T follicular helper cell (primary cell): ENCODE data around the gene CAMTA1.

Experiments used
- DNase-seq: peaks from one replicate; pipeline ENCODE4 v3.0.0-alpha.2; 2020; ENCODE audit warnings: low read depth

The CAMTA1 gene

DNA sequence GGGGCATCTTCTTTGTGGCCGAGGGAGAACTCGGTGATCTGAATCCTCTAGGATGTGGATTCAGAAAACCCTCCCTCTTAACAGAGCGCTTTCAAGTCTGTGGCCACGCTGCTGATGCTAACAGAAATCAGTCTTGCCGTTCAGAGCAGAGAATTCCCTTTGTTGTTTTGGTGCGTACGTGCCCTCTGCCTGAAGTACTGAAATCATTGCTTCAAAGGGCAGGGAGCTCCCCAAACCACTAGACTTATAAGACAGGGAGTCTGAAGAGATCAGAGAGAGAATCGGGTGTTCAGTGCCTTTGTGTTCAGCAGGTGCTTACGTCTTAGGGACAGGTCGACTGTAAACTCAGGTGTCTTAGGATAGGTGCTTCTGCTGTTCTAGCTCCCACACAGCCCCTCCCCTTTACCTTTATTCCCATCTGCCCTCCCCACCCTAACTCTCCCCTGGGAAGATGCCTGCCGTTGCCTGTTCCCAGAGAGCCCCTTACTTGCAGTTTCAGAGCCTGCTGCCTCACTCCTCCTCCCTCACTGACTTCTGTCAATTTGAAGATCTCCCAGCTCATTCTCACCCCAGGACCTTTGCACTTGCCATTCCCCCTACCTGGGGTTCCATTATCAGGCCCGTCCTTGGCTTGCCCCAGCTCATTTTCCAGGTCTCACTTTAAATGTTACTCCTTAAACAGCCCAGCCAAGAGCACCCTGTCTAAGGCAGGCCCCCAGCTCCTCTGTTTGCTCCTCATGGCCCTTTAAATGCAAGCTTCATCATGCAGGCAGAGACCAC is 143.0 kb downstream of the CAMTA1 start:
- DNase-seq = no peak

DNA sequence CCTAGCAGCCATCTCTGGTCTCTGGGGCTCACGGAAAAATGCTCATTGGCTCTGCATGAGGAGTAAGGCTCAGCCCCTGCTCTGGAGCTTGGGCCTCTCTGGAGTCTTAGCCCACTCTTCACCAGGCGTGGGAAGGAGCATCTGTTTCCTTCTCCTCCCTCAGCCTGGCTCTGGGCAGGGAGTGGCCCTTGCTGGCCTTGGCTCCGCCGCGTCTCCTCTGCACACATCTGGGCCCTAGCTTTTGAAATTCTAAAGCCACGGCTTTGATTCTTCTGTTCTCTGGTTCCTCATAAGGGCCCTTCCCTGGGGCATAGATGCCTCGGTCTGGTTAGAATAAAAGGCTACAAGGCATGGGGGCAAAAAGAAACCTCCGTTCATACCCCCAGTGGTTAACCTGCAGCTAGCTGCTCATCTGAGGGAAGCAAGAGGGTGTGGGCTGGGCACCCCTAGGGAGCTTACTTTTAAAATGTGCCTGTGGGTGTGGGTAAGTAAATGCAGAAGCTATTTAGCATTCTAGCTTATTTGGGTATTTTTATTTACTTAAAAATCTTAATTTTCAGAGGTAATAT is 145.6 kb downstream of the CAMTA1 start:
- no peak for DNase-seq

DNA sequence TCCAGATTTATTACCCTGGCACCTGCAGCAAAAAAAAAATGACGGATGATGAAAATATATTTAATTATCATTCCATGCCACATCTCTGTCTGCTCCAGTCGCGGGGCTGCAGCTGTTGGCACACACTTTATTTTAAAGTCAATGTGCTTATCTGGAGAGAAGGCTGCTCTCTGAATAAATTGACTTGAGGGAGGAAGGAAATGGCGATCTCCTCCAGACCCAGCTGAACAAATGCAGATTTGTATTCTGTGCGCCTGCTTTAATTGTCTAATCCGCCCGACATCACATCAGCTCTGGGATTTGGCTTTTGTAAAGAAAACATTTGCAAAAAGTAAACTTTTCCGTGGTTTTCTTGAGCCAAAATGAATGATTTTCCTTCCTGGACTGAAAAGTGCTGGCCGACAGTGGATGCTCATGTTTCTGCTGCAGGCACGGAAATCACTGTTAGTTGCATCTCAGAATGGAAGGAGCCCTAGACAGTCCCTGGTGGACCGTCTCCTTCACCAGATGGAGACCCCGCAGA is 150.2 kb downstream of the CAMTA1 start:
- DNase-seq = no peak

DNA sequence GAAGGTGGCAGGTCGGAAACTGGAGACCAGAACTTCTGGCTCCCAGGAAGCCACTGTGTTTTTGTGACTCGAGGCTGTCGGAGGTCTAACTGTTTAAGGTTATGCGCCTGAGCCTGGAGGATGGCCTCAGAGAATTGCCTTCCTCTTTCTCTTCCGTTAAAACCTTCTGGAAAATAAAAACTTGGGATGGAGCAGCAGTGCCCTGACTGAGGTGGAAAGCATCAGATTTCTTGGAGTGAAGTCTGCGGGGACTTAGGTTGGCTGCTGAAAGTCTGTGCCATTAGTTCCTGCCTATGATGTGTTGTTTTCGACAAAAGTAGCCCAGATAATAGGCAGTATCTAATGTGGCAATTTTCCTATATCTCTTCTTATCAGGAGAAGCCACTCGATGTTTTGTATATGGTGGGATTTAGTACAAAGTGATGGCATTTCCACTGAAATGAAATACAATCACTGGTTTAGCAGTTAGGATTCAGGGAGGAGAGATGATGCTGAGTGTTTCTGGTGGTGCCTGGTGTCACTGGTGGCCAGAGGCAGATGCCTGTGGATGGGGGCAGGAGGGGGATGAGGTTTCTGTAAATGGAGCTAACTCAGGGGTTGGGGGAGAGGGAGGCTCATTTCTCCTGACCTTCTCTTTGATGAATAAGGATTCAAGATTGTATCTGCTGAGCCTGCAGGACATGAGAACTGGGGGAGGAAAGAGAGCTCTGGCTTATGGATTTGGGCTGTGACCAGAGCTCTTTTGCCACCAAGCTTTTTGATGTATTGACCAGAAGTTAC is 150.8 kb downstream of the CAMTA1 start:
- no peak for DNase-seq

DNA sequence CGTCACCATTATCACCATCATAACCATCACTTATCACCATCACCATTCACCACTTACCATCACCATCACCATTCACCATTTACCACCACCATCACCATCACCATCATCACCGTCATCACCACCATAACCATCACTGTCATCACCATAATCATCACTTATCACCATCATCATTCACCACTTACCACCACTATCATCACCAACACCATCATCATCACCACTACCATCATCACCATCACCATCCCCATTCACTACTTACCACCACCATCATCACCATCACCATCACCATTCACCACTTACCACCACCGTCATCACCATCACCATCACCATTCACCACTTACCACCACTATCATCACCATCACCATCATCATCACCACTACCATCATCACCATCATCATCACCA is 151.8 kb downstream of the CAMTA1 start:
- DNase-seq = no peak

DNA sequence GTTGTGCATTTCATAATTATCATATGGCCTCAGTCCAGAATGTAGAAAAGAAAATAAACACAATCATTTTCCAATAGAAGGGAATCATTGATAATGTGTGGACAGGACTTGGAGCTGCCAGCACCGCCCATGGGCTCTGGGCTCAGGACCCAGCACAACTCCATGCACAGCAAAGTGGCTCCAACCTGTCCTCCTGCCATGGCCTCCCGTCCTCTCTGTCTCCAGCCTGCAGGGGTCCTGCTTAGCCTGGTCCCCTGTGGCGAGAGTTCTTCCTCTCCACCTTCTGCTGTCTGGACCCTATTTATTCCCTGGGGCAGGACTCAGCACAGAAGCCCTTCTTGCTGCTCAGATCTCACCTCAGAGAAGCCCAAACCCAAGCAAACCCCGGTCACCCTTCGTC is 154.1 kb downstream of the CAMTA1 start:
- DNase-seq = no peak

DNA sequence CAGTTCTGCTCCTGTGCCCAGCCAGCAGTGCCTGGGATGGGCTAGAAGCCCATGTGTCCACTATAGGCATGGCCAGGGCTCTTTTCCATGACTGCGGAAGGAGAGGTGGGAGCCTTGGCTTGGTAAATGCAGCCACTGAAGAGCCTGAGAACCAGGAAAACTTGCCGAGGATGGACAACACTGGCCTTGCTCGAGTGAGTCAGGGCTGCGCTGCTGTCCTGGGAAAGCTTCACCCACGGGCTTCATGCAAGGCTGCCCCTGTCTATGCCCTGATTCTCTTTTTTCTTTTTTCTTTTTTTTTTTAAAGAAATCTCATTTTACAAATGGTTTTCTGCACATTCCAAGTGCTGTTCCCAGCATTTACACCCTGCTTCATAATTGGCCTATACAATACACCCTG is 156.5 kb downstream of the CAMTA1 start:
- no peak for DNase-seq

DNA sequence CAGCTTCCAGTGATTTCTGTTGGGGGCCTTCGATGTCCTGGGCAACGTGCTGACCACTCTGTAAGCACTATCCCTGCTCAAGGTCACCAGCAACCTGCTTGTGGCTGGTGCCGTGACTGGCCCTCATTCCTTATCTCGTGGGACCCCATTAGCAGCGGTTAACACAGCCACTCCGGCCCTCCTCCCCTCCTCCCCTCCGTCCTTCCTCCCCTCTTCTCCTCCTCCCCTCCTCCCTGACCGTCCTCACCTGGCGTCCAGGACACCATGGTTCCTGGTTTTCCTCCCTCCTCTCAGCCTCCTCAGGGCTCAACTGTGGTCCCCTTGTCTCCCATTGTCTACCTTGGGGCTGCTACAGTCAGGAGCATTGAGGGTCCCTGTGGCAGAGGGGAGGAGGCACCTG is 157.7 kb downstream of the CAMTA1 start:
- no peak for DNase-seq

DNA sequence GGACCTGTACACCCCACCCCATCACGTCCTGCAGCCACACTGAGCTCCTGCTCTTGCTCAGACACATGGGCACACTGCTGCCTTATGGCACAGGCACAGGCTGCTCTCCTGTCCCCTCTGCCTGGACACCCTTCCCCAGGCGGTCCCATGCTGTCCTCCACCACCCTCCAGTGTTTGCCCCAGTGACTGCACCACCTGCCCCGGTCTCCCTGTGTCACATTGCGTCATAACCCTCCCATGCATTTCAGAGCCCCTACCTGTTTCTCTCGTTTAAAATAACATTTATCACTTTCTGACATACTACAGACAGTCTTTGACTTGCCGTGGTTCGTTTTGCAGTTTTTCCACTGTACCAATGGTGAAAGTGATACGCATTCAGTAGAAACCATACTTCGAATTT is 159.2 kb downstream of the CAMTA1 start:
- DNase-seq = no peak

DNA sequence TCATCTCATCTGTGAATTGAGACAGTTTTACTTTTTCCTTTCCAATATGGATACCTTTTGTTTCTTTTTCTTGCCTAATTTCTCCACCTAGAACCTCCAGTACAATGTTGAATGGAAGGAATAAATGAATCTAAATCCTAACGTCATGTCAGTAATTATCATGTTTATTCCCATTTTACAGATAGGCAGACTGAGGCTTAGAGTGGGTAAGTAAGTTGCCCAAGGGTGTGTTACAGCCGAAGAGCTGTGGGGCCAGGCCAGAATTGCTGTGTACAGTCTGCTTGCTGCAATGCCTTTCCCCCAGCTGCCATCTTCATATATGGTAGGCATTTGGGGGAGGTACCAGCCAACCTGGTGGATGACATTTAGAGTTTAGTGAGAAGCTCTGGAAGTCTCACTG is 162.7 kb downstream of the CAMTA1 start:
- no peak for DNase-seq

DNA sequence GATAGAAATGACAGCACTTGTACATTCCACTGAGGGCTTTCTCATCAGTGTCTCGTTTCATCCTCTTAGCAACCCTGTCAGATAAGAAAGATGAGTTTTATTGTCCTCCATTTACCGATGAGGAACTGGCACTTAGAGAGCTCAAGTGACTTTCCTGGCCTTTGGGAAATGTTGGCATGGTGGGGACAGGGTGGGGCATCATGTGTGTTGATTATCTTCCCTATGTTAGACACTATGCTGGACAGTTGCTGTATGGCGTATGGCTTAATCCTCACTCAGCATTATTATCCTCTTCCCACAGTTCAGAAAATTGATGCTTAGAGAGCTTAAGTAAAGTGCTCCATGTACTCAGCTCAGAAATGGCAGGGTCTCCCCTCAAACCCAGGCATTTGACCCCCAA is 163.2 kb downstream of the CAMTA1 start:
- DNase-seq = no peak

DNA sequence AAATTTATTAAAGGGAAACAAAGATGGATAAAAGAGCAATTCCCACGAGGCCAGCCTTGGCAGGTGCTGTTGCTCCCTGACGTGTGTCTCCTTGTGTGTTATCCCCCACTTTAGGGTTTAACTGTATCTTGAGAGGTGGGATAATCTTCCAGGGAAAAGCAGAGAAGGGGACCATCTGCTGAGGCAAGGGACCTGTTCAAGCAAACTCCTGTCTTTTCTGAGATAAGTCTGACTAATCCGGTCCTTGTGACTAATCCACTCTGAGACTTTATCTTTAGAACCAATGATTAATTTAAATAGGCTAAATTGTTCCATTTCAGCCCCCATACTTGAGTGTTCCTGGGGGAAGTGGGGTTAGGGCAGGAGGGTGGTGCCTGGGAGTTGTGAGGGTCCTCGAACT is 163.6 kb downstream of the CAMTA1 start:
- DNase-seq = no peak

DNA sequence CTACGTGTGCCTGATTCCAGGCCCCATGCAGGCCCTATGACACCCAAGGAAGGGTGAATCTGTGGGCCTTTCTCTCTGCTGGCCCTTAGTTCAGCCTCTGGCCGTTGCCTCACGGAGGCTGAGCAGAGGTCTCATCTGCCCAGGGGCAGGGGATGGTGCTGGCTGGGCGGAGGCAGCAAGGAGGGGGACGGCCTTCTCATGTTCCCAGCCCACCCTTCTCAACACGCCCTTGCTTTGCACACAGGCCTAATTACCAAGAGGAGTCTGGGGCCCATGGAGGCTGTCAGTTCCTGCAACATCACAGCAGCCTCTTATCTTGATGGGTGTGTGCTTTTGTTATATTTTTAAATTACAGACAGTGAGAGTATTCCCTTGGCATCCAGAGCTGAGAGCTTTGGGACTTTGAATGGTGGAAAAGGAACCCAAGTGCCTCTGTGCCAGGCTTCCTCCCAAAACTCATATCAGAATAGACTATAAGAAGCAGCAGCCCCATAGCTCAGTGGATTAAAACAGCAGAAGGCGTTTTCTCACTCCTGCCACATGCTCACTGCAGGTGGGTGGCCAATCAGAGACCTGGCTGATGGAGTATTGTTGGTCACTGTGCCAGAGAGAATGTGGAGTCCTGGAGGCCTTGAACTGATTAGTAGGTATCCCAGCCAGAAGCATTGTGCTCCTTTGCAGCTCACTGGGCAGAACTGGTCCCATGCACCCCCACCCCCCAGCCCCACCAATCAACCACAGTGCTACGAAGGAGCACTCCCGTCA is 164.9 kb downstream of the CAMTA1 start:
- no peak for DNase-seq

DNA sequence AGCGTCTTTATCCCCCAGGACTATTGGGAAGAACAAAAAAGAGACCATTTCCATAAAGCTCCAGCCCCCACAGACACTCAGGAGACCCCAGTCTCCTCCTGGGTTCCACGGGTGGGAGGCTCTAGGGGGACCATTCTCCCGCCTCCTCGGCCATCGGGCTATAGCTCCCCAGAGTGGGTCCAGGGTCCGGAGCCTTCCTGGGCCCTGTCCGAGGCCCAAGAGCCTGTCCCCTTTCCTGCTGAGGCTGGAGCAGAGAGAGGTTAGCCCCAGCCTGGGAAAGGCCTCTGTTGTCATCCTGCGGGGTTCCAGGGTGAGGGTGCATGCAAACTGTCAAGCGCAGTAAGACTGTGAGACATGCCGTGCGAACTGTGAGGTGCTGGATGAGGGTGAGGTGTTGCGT is 166.3 kb downstream of the CAMTA1 start:
- DNase-seq = no peak

DNA sequence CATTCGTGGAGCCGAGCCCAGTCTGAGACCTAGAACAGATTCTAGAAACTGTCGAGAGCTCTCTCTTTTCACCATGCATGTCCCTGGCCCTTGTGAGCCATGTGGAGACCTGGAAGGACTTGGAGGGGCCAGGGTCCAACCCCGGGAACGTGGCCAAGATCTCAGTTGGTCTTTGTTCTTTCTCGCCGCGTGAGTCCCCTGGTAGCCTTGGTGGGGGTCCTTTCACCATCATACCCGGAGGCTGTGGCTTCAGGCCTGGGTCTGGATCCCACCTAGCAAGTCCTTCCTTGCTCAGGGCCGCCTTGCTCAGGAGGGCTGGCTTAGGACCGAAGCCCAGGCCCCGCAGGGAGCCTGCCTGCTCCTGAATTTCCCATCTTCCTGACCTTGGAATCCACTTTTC is 168.0 kb downstream of the CAMTA1 start:
- no peak for DNase-seq

DNA sequence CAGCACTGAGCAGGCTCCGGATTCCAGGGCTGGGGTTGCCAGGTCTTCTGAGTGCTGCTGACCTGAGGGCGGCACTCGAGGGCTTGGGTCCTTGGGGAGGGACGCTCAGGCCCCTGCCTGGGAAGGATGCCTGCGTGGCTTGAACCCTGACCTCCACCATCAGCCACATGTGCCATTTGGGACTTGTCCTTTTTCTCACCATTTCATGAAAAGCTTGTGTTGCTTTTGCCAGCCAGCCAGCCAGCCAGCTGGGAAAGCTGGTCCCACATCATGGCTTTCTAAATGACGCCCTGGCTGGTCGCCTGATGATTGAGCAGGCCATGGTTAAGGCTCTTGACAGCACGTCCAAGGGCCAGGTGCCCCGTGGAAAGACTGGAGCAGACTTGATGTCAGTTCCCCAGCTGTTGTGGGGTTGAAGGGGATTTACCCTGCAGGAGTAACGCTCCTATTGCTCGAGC is 168.7 kb downstream of the CAMTA1 start:
- DNase-seq = no peak

DNA sequence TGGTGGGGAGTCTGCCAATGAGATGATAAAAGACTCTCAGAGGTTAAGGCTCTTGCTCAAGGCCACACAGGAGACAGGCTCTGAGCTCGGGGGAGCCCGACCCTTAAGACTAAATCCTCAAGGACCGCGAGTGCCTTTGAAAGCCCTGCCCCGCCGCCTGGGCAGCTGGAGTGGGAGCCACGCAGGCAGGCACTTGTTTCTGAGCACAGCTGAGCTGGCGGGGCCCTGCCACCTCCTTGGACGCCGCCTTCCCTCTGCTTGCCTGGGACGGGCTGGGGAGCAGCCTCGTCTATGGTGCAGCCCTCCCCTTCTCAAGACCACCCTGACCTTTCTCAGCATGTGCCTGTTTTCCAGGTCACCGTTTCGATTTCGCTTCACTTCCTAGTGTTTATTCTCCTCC is 169.3 kb downstream of the CAMTA1 start:
- no peak for DNase-seq

DNA sequence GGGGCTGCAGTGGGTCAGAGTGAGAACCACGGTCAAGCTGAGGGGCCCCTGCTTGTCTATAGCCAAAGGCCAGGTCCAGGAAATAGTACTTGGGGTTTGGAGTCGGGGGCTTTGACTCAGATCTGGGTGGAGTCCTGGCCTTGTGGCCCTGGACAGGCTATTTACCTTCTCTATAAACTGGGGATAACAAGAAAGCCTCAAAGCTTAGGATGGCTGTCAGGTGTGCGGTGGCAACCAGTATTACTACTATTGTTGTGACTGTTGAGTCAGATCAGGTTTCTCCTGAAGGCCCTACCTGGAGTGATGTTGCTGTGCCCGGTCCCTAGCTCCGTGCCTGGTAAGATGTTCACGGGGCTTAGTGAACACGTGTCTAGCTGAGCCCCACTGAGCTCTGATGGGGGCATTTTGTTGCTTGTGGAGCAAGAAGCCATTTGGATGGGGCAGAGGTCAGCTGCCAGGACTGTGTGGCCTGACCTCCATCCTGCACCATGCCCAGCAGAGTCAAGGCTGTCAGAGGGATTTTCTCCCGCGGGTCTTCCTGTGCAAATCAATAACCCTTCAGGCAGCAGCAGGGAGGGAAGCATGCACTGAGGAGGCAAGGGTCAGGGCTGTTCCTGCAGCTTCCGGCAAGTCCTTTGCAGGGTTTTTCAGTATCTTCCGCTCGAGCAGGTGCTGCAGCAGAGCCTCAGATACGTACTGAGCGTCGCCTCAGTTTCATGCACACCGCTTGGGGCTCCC is 170.3 kb downstream of the CAMTA1 start:
- no peak for DNase-seq

DNA sequence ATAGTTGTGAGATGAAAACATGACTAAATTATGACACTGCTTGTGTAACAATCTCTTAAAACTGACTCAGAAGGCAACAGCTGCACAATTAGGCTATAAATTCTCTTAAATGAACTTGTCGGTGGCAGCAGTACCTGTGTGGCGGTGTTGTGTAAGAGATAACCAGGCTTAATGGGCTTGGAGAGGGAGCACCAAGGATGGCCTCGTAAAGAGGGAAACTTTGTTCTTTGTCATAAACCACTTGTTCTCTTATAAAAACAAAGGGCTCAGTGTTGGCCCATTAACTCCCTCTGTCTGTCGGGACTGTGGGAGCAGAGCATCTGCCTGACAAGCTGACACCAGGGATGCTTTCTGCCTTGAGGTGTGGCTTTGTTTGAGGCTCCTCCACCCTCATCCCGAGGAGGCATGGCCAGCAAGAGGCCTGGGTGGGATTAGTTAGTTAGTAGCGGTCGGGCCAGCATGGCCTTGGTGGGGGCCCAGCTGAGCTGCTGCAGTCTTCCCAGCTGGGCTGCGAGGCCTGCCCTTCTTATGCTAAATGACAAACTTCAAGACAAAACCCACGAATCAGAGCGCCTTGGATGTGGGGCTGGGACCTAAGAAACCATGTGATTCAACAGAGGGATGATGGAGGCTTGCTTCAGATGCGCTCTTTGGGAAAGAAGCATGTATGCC is 171.4 kb downstream of the CAMTA1 start:
- DNase-seq = no peak

DNA sequence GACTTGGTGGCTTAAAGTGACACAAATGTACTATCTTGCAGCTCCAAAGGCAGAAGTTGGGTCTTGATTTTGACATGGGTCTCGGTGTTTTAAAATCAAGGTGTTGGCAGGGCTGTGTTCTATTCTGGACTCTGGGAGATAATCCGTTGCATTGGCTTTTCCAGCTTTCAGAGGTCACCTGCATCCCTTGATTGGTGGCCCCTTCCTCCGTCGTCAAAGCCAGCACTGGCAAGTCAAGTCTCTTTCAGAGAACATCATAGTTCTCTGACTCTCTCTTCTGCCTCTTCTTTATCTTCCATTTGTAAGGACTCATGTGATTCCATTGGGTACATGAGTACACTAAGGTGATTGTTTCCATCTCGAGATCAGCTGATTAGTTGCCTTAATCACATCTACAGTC is 172.1 kb downstream of the CAMTA1 start:
- DNase-seq = no peak
